ENCODE results near the gene CRYBB1.

Gene CRYBB1

GRCh38 chr22:26574001-26574723 is 43.7 kb downstream of the CRYBB1 start:
- no peak for DNase-seq

GRCh38 chr22:26573026-26573662 is 44.7 kb downstream of the CRYBB1 start:
- no peak for DNase-seq

GRCh38 chr22:26570864-26571525 is 46.8 kb downstream of the CRYBB1 start:
- no peak for DNase-seq

- no peak for DNase-seq
These were observed 47.7 kb downstream of the CRYBB1 start for GRCh38 chr22:26570115-26570514.

- no peak for DNase-seq
These were observed 49.6 kb downstream of the CRYBB1 start for GRCh38 chr22:26568207-26568706.

GRCh38 chr22:26567610-26568009 is 50.2 kb downstream of the CRYBB1 start:
- DNase-seq, result no peak

GRCh38 chr22:26566994-26567393 is 50.8 kb downstream of the CRYBB1 start:
- DNase-seq, result no peak

- no peak for DNase-seq
These were observed 51.9 kb downstream of the CRYBB1 start for GRCh38 chr22:26565889-26566288.

- no peak for DNase-seq
These were observed 52.6 kb downstream of the CRYBB1 start for GRCh38 chr22:26565181-26565580.

- no peak for DNase-seq
These were observed 53.2 kb downstream of the CRYBB1 start for GRCh38 chr22:26564672-26565071.

- DNase-seq, result no peak
These were observed 53.6 kb downstream of the CRYBB1 start for GRCh38 chr22:26564181-26564580.

GRCh38 chr22:26563022-26563421 is 54.8 kb downstream of the CRYBB1 start:
- no peak for DNase-seq

GRCh38 chr22:26561756-26562417 is 55.9 kb downstream of the CRYBB1 start:
- no peak for DNase-seq

- no peak for DNase-seq
These were observed 57.8 kb downstream of the CRYBB1 start for GRCh38 chr22:26559961-26560575.

GRCh38 chr22:26558248-26558895 is 59.5 kb downstream of the CRYBB1 start:
- no peak for DNase-seq

- DNase-seq, result no peak
These were observed 60.9 kb downstream of the CRYBB1 start for GRCh38 chr22:26556904-26557303.

- no peak for DNase-seq
These were observed 62.3 kb downstream of the CRYBB1 start for GRCh38 chr22:26555478-26555877.

- DNase-seq, result no peak
These were observed 62.9 kb downstream of the CRYBB1 start for GRCh38 chr22:26554956-26555355.

GRCh38 chr22:26553056-26553752 is 64.6 kb downstream of the CRYBB1 start:
- no peak for DNase-seq

GRCh38 chr22:26552466-26552865 is 65.4 kb downstream of the CRYBB1 start:
- no peak for DNase-seq

GRCh38 chr22:26551568-26551967 is 66.3 kb downstream of the CRYBB1 start:
- DNase-seq, result no peak

All from NCI-H1092 treated with DMSO at 0.1 percent for 48 hours (cell line).